Thyroid gland (tissue), 4 donors: ENCODE data around the gene SELENBP1. TPM values are rescaled to one million over a fixed set of nuclear protein-coding genes. Genes with fewer than 3 reads are reported as not detected.
"Not testable (repeated sequence)": the region's sequence is repeated elsewhere in the genome, so short reads cannot be mapped to it uniquely, and the experiment has no call there.

ENCODE experiments used
- DNase-seq, 2 donors: peaks; one replicate each; pipeline ENCODE4 v3.0.0-alpha.2; 2019
- H3K27ac ChIP-seq, 3 donors: fragments of 200-600 bp; sonication (generic); 1 replicate in 2 of 3; 2 replicates in 1 of 3; pipeline ENCODE4 v1.5.1; 2016 to 2019; ENCODE audit warnings: mild to moderate bottlenecking in 1 of 3, moderate library complexity in 1 of 3
- H3K27me3 ChIP-seq: fragments of 200-600 bp; sonication (generic); one replicate; pipeline ENCODE4 v1.5.1; 2019
- H3K36me3 ChIP-seq, 2 donors: fragments of 200-600 bp; sonication (generic); one replicate each; pipeline ENCODE4 v1.5.1; 2016 to 2019
- H3K4me1 ChIP-seq, 2 donors: fragments of 200-600 bp; sonication (generic); one replicate each; pipeline ENCODE4 v1.5.1; 2017 to 2019
- H3K4me3 ChIP-seq, 3 donors: fragments of 200-600 bp; sonication (generic); replicated peaks in 1 of 3; 1 replicate in 2 of 3; 2 replicates in 1 of 3; pipeline ENCODE4 v1.5.1; 2016; ENCODE audit warnings: mild to moderate bottlenecking in 1 of 3
- H3K9me3 ChIP-seq: fragments of 200-600 bp; sonication (generic); one replicate; pipeline ENCODE4 v1.5.1; 2017
- CTCF ChIP-seq, 6 experiments: fragments of 200-600 bp in 3 of 6; fragments of 450-650 bp in 3 of 6; sonication (generic) in 3 of 6; IDR thresholded peaks; one replicate each; pipeline ENCODE4 v1.5.1; 2016 to 2019; ENCODE audit warnings: antibody characterized with exemption in 6 of 6, mild to moderate bottlenecking in 2 of 6, inconsistent platforms in 1 of 6, moderate library complexity in 1 of 6
- POLR2A ChIP-seq, 2 donors: fragments of 450-650 bp; IDR thresholded peaks; one replicate each; pipeline ENCODE4 v1.6.1; 2017; ENCODE audit warnings: antibody characterized with exemption in 2 of 2, mild to moderate bottlenecking in 2 of 2, moderate library complexity in 1 of 2
- WGBS, 2 donors: methylation state at CpG; one replicate each; pipeline ENCODE4 v1.1.5; 2017; 5-methylcytosine and 5-hydroxymethylcytosine counted together
- intact Hi-C: fragments of 100-400 bp; cut with DNase I; formaldehyde crosslinking; loops from one replicate; pipeline ENCODE4 v1.15.1; 2023
- total RNA-seq, 4 donors: library from RNA; depleted of rRNA; stranded (reverse); fragments of >200 nt; gene quantifications; one replicate each; pipeline ENCODE4 v1.2.3, GENCODE V29; 2016

SELENBP1 gene
- total RNA-seq, 4 donors from 2014 or later = 151 to 513 (median 310) TPM

GRCh38 chr1:151393583-151393982, 21.1 kb upstream of the SELENBP1 start:
- intact Hi-C loops = no loop called here
- Histone ChIP-seq H3K4me3 (no peak overlapping the region), H3K36me3 (no peaks in the 10 kb centered on the region), H3K9me3 (no peaks in the 10 kb centered on the region), H3K4me1 (peaks cover 2 to 8% of the 10 kb centered on the region in 2 donors), H3K27me3 (no peaks in the 10 kb centered on the region), H3K27ac (no peak overlapping the region)
- DNase-seq = no peak
- TF ChIP-seq POLR2A (IDR thresholded peaks at IDR 0.05) (no peak), CTCF (IDR thresholded peaks at IDR 0.05) (no peak)

GRCh38 chr1:151391079-151391563, 18.6 kb upstream of the SELENBP1 start:
- no peak for TF ChIP-seq POLR2A (IDR thresholded peaks at IDR 0.05)
- no peak for TF ChIP-seq CTCF (IDR thresholded peaks at IDR 0.05)
- Histone ChIP-seq H3K4me3 (no peak overlapping the region), H3K27ac (peak overlapping the region in 1 of 3 donors; percentile 39), H3K27me3 (no peaks in the 10 kb centered on the region), H3K36me3 (no peaks in the 10 kb centered on the region), H3K9me3 (no peaks in the 10 kb centered on the region), H3K4me1 (no peaks in the 10 kb centered on the region)
- peak; percentile 29 to 33 for DNase-seq
- intact Hi-C loops = no loop called here
- WGBS, 2 donors = 72 to 75% methylated on average over 3 of the region's 3 CpGs

GRCh38 chr1:151390221-151391078, 17.9 kb upstream of the SELENBP1 start:
- intact Hi-C loops = not testable (repeated sequence)

GRCh38 chr1:151386002-151386401, 13.5 kb upstream of the SELENBP1 start:
- WGBS, 2 donors = 90 to 92% methylated on average over 2 of the region's 2 CpGs
- H3K27me3 ChIP-seq = no peaks in the 10 kb centered on the region
- H3K9me3 ChIP-seq = no peaks in the 10 kb centered on the region
- H3K36me3 ChIP-seq = no peaks in the 10 kb centered on the region
- no peak overlapping the region for H3K27ac ChIP-seq
- no peaks in the 10 kb centered on the region for H3K4me1 ChIP-seq
- DNase-seq = no peak
- no peak for TF ChIP-seq POLR2A (IDR thresholded peaks at IDR 0.05)
- no peak for TF ChIP-seq CTCF (IDR thresholded peaks at IDR 0.05)
- intact Hi-C loops = no loop called here
- no peak overlapping the region for H3K4me3 ChIP-seq

More at GRCh38 chr1:151390221-151391078, 17.9 kb upstream of the SELENBP1 start:
- H3K27ac ChIP-seq, H3K4me1 ChIP-seq, H3K9me3 ChIP-seq, DNase-seq, H3K36me3 ChIP-seq, H3K4me3 ChIP-seq, H3K27me3 ChIP-seq: not testable (repeated sequence)
- 94 to 95% methylated on average over 22 of the region's 22 CpGs for whole genome bisulfite sequencing, 2 donors

- WGBS, 2 donors = 83 to 84% methylated on average over 3 of the region's 3 CpGs
- H3K4me1 ChIP-seq = no peaks in the 10 kb centered on the region
- H3K4me3 ChIP-seq = no peak overlapping the region
- H3K27me3 ChIP-seq = no peaks in the 10 kb centered on the region
- intact Hi-C loops = no loop called here
- no peaks in the 10 kb centered on the region for H3K36me3 ChIP-seq
- DNase-seq = no peak
- no peaks in the 10 kb centered on the region for H3K9me3 ChIP-seq
- TF ChIP-seq POLR2A (IDR thresholded peaks at IDR 0.05) (no peak), CTCF (IDR thresholded peaks at IDR 0.05) (no peak)
- no peak overlapping the region for H3K27ac ChIP-seq
Measured at GRCh38 chr1:151384584-151384983, 12.1 kb upstream of the SELENBP1 start.
